Peyer's patch (tissue), 4 donors: ENCODE results near the gene SPACDR.

Experiments used
- POLR2A ChIP-seq, 2 donors: fragments of 450-650 bp; IDR thresholded peaks; one replicate each; pipeline ENCODE4 v1.5.1; 2017; ENCODE audit warnings: antibody characterized with exemption in 2 of 2, mild to moderate bottlenecking in 2 of 2, moderate library complexity in 2 of 2
- TF ChIP-seq, protein P1 (sequence below), 6 experiments: fragments of 450-650 bp in 4 of 6; fragments of 200-600 bp in 2 of 6; sonication (generic) in 1 of 6; IDR thresholded peaks; one replicate each; pipeline ENCODE4 v1.5.1; 2017 to 2019; ENCODE audit warnings: antibody characterized with exemption in 6 of 6, mild to moderate bottlenecking in 3 of 6, moderate library complexity in 1 of 6

- TF ChIP-seq, protein P1, sequence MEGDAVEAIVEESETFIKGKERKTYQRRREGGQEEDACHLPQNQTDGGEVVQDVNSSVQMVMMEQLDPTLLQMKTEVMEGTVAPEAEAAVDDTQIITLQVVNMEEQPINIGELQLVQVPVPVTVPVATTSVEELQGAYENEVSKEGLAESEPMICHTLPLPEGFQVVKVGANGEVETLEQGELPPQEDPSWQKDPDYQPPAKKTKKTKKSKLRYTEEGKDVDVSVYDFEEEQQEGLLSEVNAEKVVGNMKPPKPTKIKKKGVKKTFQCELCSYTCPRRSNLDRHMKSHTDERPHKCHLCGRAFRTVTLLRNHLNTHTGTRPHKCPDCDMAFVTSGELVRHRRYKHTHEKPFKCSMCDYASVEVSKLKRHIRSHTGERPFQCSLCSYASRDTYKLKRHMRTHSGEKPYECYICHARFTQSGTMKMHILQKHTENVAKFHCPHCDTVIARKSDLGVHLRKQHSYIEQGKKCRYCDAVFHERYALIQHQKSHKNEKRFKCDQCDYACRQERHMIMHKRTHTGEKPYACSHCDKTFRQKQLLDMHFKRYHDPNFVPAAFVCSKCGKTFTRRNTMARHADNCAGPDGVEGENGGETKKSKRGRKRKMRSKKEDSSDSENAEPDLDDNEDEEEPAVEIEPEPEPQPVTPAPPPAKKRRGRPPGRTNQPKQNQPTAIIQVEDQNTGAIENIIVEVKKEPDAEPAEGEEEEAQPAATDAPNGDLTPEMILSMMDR (IDR thresholded peaks at IDR 0.05) = no peak
- no peak for TF ChIP-seq POLR2A (IDR thresholded peaks at IDR 0.05)
Measured at GRCh38 chr7:100506356-100506923, 42.4 kb upstream of the SPACDR start.
